Measurements from ENCODE around the gene AREG. TPM values are rescaled to one million over a fixed set of nuclear protein-coding genes. Genes with fewer than 3 reads are reported as not detected.

AREG gene
- total and polyA plus RNA-seq, 2 donors (not counting 1 experiment from before 2014, with no cell fraction given): 0.50 to 2.0 TPM

- no peaks in the 10 kb centered on the region for H3K4me1 ChIP-seq (ENCODE audit: control insufficient read depth, extremely low read depth, insufficient read depth, low read length)
- H3K4me2 ChIP-seq (ENCODE audit: extremely low read depth, insufficient read depth, low read length): no peak overlapping the region
- DNase-seq (ENCODE audit: low read depth in 2 of 2): no peak
- H2AFZ ChIP-seq (ENCODE audit: low read length): no peak overlapping the region
- H3K79me2 ChIP-seq (ENCODE audit: control insufficient read depth, insufficient read depth, low read length): no peaks in the 10 kb centered on the region
- no peaks in the 10 kb centered on the region for H3K27me3 ChIP-seq (ENCODE audit: control insufficient read depth, insufficient read depth, low read length)
- no peak for TF ChIP-seq CTCF (conservative IDR thresholded peaks at IDR 0.05 in 1 of 2, IDR thresholded peaks at IDR 0.05 in 1 of 2; ENCODE audit: low read depth in 1 of 2, low read length in 2 of 2)
- TF ChIP-seq EZH2 (IDR thresholded peaks at IDR 0.05; ENCODE audit: low read length, missing control alignments): no peak
- no peak overlapping the region for H3K9ac ChIP-seq (ENCODE audit: insufficient read depth, low read length)
- no peaks in the 10 kb centered on the region for H3K36me3 ChIP-seq (ENCODE audit: control insufficient read depth, insufficient read depth, low read length)
- no peak overlapping the region for H3K4me3 ChIP-seq (replicated peaks in 1 of 4; ENCODE audit: control extremely low read depth in 1 of 4, insufficient read depth in 1 of 4, low read depth in 3 of 4, low read length in 4 of 4)
- H4K20me1 ChIP-seq (ENCODE audit: control insufficient read depth, extremely low read depth, insufficient read depth, low read length): no peaks in the 10 kb centered on the region
- H3K9me3 ChIP-seq (ENCODE audit: control insufficient read depth, insufficient read depth, low read depth, low read length): no peaks in the 10 kb centered on the region
- no peak overlapping the region for H3K27ac ChIP-seq (ENCODE audit: insufficient read depth, low read length)
Measured at GRCh38 chr4:74424111-74424510, 20.8 kb upstream of the AREG start.

- Histone ChIP-seq H3K79me2 (ENCODE audit: control insufficient read depth, insufficient read depth, low read length) (no peaks in the 10 kb centered on the region), H3K4me1 (ENCODE audit: control insufficient read depth, extremely low read depth, insufficient read depth, low read length) (no peaks in the 10 kb centered on the region), H3K36me3 (ENCODE audit: control insufficient read depth, insufficient read depth, low read length) (no peaks in the 10 kb centered on the region), H3K9ac (ENCODE audit: insufficient read depth, low read length) (no peak overlapping the region), H3K4me3 (replicated peaks in 1 of 4; ENCODE audit: control extremely low read depth in 1 of 4, insufficient read depth in 1 of 4, low read depth in 3 of 4, low read length in 4 of 4) (no peak overlapping the region), H3K9me3 (ENCODE audit: control insufficient read depth, insufficient read depth, low read depth, low read length) (no peaks in the 10 kb centered on the region), H4K20me1 (ENCODE audit: control insufficient read depth, extremely low read depth, insufficient read depth, low read length) (no peaks in the 10 kb centered on the region), H3K4me2 (ENCODE audit: extremely low read depth, insufficient read depth, low read length) (no peak overlapping the region), H3K27me3 (ENCODE audit: control insufficient read depth, insufficient read depth, low read length) (no peaks in the 10 kb centered on the region), H2AFZ (ENCODE audit: low read length) (no peak overlapping the region), H3K27ac (ENCODE audit: insufficient read depth, low read length) (no peak overlapping the region)
- DNase-seq (ENCODE audit: low read depth in 2 of 2): peak; percentile 36 to 76
- TF ChIP-seq EZH2 (IDR thresholded peaks at IDR 0.05; ENCODE audit: low read length, missing control alignments) (no peak), CTCF (conservative IDR thresholded peaks at IDR 0.05 in 1 of 2, IDR thresholded peaks at IDR 0.05 in 1 of 2; ENCODE audit: low read depth in 1 of 2, low read length in 2 of 2) (no peak)
Measured at GRCh38 chr4:74426101-74426500, 18.8 kb upstream of the AREG start.

- no peaks in the 10 kb centered on the region for H3K27me3 ChIP-seq (ENCODE audit: control insufficient read depth, insufficient read depth, low read length)
- H3K27ac ChIP-seq (ENCODE audit: insufficient read depth, low read length): no peak overlapping the region
- no peak overlapping the region for H3K4me2 ChIP-seq (ENCODE audit: extremely low read depth, insufficient read depth, low read length)
- no peaks in the 10 kb centered on the region for H3K79me2 ChIP-seq (ENCODE audit: control insufficient read depth, insufficient read depth, low read length)
- TF ChIP-seq CTCF (conservative IDR thresholded peaks at IDR 0.05 in 1 of 2, IDR thresholded peaks at IDR 0.05 in 1 of 2; ENCODE audit: low read depth in 1 of 2, low read length in 2 of 2): no peak
- no peak for TF ChIP-seq EZH2 (IDR thresholded peaks at IDR 0.05; ENCODE audit: low read length, missing control alignments)
- no peak overlapping the region for H3K9ac ChIP-seq (ENCODE audit: insufficient read depth, low read length)
- no peak overlapping the region for H3K4me3 ChIP-seq (replicated peaks in 1 of 4; ENCODE audit: control extremely low read depth in 1 of 4, insufficient read depth in 1 of 4, low read depth in 3 of 4, low read length in 4 of 4)
- H4K20me1 ChIP-seq (ENCODE audit: control insufficient read depth, extremely low read depth, insufficient read depth, low read length): no peaks in the 10 kb centered on the region
- H2AFZ ChIP-seq (ENCODE audit: low read length): no peak overlapping the region
- DNase-seq (ENCODE audit: low read depth in 2 of 2): peak in 1 of 2 donors; percentile 78
- H3K9me3 ChIP-seq (ENCODE audit: control insufficient read depth, insufficient read depth, low read depth, low read length): no peaks in the 10 kb centered on the region
- H3K36me3 ChIP-seq (ENCODE audit: control insufficient read depth, insufficient read depth, low read length): no peaks in the 10 kb centered on the region
- H3K4me1 ChIP-seq (ENCODE audit: control insufficient read depth, extremely low read depth, insufficient read depth, low read length): no peaks in the 10 kb centered on the region
Measured at GRCh38 chr4:74428276-74428675, 16.7 kb upstream of the AREG start.

Data from fibroblast of lung (primary cell).